Umbilical cord (tissue), 2 donors: ENCODE measurements around the gene CELA2B. TPM values are rescaled to one million over a fixed set of nuclear protein-coding genes. Genes with fewer than 3 reads are reported as not detected.
"Not testable (repeated sequence)": the region's sequence is repeated elsewhere in the genome, so short reads cannot be mapped to it uniquely, and the experiment has no call there.

Experiments
- DNase-seq: peaks from one replicate; pipeline ENCODE4 v3.0.0-alpha.2; 2015; ENCODE audit warnings: low spot score
- total RNA-seq: library from RNA; depleted of rRNA; stranded (reverse); fragments of >200 nt; gene quantifications from one replicate; pipeline ENCODE4 v1.2.3, GENCODE V29; 2014; ENCODE audit warnings: low replicate concordance; ENCODE audit not compliant: insufficient read depth

Gene CELA2B
- total RNA-seq = not detected

DNA sequence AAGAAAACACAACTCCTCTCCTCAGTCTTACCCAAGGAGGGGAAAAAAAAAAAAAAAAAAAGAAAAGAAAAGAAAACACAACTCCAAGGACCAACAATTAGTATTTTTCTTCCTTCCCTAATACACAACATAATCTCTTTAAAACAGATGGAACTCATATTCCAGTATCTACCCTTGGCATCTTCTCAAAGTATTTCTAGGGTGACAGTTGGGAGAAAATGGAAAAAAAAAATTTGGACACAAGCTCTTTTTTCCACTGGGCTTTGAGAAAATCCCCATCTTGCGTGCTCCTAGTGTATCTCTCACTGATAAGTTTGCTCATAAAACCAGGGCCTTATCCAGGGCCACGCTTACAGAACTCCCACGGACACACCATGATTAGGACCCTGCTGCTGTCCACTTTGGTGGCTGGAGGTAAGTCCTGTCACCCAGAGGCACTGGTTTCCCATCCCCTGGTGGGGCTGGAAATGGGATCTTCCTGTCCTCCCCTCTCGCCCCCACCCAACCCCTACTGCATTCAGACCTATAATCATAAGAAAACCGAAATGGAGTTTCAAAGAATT is at the start of gene CELA2B:
Gene CELA2B (plus strand): TSS at position 353 of the 563 bp plus-strand sequence. CDS start 22 bp downstream, at position 375.
- peak; percentile 82 for DNase-seq

DNA sequence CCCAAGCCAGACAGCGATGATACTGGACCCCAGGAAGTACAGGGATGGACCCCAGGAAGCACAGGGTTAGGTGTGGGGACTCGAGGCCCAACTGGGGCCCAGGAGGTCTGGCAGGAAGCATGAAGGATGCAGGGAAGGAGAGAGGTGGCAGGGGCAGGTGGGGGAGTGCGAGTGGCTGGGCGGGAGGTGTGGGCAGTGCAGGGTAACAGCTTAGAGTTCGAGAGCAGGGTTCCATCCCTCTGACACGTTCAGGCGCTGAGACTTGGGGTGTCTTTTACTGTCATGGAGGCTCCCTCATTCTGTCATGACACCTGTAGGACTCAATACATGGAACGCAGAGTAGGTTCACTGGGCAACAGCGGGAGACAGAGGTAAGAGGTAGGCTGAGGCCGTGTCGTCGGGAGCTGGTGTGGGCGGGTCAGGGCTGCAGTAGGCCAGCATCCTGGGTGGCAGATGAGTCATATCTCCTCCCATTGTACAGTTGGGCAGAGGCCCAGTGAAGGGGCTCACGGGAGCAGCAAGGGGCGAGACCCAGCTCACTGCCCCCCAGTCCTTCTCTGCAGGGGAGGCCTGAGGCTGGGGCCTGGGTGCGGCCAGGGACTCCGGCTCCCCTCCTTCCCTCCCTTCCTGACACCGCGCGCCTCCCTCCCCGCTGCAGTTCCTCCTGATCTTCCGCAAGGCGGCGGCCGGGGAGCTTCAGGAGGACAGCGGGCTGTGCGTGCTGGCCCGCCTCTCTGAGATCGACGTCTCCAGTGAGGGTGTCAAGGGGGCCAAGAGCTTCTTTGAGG is 49.2 kb upstream of the CELA2B start:
- DNase-seq = peak; percentile 78

DNA sequence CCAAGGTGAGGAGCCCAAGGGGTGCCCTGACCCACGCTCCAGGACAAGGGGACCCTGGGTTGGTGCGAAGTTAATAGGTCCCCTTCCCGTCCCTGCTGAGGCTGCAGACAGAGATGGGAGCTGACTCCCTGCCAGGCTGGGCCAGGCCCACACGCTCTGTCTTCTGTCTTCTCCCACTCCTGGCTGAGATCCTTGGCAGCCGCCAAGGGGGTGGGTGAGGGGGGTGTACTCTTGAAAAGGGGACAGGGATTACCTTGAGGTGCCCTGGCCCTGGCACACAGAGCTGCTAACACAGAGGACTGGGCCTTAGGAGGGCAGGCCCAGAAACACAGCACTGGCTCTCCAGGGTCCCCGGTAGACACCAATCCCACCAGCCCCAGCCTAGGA is 48.6 kb upstream of the CELA2B start:
- DNase-seq = peak; percentile 52

DNA sequence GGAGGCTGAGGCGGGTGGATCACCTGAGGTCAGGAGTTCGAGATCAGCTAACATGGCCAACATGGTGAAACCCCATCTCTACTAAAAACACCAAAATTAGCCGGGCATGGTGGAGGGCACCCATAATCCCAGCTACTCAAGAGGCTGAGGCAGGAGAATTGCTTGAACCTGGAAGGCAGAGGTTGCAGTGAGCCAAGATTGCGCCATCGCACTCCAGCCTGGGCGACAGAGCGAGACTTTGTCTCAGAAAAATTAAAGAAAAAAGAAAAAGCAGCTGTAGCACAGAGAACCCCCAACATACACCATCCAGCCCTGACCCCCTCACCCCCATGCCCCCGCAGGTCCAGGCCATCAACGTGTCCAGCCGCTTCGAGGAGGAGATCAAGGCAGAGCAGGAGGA is 47.7 kb upstream of the CELA2B start:
- DNase-seq = not testable (repeated sequence)

DNA sequence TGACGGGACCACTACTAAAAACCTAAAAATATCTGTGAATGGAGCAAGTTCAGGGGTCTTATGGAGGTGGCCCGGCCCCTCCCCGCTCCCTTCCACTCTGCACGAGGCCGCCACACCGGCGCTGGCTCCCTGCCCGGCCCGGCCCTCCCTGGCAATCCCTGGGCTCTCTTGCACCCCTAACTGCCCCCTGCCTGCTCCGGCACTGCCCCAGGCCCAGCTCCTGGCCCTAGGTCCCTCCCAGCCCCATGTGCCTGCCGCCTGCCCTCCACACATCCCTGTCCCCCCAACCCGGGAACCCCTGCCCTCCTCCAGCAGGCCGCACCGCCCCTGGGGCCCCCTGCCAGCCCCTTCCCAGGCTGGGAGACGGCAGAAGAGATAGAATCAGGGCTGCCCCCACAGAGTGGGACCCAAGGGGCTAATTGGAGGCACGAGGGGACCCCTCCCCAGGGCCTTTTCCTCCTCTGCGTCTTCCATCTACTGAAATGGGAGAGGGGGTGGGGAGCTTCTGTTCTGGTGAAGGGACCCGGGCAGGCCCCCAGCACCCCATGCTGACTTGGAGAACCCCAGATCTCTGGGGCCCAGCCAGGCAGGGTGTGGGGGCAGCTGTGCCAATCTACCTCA is 47.0 kb upstream of the CELA2B start:
- DNase-seq = no peak

DNA sequence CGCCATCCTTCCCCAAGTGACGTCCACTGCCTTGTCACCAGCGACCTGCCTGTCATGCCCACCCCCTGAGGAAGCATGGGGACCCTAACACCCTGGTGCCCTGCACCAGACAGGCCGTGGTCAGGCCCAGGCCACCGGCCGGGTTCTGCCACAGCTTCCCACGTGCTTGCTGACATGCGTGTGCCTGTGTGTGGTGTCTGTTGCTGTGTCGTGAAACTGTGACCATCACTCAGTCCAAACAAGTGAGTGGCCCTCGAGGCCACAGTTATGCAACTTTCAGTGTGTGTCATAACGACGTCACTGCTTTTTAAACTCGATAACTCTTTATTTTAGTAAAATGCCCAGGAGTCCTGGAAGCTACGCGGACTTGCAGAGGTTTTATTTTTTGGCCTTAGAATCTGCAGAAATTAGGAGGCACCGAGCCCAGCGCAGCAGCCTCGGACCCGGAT is 46.2 kb upstream of the CELA2B start:
- DNase-seq = no peak

DNA sequence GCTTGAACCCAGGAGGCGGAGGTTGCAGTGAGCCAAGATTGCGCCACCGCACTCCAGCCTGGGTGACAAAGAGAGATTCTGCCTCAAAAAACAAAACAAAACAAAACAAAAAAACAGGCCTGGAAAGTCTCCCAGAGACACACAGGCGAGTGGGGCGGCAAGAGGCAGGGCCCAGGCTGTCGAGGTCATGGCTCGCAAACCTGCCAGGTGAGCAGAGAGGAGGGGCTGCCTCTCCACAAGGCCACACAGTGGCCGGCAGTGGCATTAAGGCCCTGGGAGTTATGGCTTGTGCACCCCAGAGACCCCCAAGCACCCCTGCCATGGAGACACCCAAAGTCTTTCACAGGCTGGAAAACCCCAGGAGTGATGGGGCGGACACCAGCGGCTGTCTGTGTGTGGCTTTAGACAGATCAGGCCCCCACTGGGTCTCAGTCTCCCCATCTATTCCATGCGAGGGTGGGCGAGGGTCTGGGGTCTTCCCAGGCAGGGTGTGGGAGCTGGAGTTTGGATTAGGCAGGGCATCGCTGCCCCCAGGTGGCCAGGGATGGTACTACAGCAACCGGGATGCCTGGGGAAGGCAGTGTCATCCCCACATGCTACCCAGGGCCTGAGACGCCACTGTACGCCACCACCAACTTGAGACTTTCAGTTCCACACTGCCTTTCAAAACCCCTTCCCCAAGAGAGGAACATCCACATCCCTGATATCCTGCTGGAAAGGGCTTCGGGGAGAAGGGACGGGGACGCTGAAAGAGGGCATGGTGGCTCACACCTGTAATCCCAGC is 44.9 kb upstream of the CELA2B start:
- no peak for DNase-seq

DNA sequence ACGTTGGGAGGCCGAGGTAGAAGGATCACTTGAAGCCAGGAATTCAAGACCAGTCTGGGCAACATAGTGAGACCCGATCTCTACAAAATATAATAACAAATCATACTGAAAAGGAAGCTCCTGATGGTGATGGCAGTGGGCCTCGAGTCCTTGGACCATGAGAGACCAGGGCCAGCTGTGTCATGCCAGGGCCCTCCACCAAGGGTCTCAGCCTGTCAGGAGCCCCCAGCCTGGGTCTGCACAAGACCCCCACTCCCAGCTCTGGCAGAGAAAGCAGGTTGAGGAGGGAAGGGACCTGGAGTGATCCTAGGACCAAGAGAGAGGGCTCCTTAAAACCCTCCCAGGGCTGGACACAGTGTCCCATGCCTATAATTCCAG is 44.3 kb upstream of the CELA2B start:
- DNase-seq = no peak

DNA sequence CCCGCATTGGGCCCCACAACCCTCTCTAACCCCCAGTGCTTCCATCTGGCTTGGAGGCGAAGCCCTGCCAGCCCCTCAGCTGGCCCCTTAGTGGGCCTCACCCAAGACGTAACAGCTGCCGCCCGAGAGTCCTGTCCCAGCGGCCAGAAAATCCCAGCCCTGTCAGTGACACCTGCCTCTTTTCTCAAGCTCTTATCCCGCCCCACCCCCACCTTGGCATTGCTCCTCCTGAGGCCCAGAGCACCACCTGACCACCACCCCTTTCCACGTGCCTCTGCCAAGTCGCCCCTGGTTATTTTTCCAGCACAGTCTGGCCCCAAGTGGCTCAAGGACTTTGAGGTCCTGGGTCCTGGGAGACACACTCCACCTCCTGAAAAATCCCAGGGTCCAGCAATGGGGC is 43.6 kb upstream of the CELA2B start:
- no peak for DNase-seq

DNA sequence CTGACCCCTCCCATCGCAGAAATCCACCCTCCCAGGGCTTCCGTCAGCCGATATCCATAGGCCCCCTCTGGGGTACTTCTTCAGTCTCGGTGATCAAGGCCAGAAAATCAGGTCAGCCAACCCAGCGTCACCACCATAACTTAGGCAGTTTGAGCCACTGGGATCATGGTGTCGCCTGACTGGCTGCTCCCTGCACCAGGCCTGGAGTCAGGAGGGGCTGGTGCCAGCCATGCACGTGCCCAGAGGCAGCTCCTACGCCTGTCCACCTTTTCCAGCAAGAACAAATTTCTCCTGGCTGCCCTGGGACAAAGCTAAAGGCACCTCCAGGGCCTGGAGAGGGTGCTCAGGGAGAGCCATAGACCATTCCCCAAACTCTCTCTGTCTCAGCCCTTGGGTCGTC is 42.4 kb upstream of the CELA2B start:
- no peak for DNase-seq

DNA sequence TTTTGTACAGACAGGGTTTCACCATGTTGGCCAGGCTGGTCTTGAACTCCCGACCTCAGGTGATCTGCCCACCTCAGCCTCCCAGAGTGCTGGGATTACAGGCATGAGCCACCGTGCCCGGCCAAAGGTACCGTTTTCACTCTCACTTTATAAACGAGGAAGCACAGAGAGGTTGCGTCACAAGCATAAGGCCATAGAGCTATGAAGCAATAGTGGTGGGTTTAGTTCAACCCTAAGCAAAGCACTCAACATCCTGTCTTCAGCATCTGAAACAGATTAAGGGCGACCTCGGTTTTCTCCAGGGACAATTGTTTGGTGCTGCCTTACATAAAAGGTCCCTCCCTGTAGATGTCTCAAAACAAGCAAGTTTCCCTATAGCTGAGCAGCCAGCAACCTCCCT is 41.2 kb upstream of the CELA2B start:
- DNase-seq = not testable (repeated sequence)

DNA sequence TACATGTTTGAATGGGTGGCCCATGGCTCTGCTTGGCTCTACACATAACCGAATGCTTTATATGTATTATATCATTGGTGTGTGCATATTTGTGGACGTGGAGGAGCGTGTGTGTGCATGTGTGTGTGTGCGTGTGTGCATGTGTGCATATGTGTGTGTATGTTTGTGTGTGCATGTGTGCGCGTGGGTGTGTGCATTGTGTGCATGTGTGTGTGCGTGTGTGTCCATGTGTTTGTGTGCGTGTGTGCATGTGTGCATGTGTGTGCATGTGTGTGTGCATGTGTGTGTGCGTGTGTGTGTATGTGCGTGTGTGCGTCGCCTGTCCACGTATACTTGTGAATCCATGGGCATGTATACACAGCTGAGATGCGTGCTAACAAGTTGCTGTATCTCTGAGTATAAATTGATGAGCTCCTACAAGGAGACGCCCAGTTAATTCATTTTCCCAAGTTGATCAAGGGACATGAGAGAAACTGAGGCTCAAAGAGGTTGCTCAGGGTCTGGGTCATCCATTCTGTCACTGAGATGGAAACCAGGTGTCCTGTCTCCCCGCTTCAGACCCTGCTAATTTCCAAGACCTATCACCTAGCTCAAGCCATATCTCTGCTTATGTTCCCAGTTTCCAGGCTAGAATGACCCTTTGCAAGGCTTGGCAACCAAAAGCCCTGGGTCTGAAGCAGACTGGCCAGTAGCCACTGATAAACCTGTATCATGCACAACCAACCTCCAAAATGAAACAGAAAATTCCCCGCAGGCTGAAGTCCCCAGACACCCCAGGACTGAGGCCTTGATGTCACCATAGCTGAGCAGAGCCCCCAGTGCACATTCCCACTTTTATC is 40.4 kb upstream of the CELA2B start:
- no peak for DNase-seq

DNA sequence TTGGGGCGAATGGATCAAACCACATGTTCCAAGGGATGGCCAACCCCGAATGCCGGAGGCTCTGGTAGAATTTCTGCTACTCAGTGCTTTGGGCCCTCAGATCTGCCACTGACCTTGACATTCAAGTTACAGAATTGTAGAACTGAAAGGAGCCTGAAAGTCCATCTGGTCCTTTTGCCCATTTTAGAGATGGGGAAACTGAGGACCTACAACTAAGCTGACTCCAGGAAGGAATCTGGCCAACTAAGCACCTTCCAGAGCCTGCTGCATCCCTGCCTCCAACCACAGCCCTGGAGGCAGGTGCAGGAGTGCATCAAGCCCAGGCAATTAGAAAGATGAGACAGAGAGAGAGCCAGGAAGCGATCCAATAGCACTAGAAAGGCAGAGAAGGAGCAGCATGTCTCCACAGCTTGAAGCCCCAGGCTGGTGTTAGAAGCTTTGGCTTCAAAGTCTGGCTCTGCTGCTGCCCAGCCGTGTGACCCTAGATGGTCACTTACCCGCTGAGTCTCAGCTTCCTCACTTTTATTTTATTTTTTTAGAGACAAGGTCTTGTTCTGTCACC is 38.9 kb upstream of the CELA2B start:
- no peak for DNase-seq

DNA sequence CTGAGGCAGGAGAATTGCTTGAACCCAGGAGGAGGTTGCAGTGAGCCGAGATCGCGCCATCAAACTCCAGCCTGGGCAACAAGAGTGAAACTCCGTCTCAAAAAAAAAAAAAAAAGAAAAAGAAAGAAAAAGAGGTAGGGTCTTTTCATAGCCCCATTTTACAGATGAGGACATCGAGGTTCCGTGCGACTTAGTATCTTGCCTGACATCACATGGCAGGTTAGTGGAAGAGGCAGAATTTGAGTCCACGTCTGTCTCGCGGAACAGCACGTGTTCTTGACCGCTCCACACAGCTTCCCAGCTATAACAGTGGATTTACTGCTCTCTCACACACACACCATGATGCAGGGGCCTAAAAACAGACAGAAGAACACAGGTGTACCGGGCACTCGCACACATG is 36.6 kb upstream of the CELA2B start:
- DNase-seq = no peak

DNA sequence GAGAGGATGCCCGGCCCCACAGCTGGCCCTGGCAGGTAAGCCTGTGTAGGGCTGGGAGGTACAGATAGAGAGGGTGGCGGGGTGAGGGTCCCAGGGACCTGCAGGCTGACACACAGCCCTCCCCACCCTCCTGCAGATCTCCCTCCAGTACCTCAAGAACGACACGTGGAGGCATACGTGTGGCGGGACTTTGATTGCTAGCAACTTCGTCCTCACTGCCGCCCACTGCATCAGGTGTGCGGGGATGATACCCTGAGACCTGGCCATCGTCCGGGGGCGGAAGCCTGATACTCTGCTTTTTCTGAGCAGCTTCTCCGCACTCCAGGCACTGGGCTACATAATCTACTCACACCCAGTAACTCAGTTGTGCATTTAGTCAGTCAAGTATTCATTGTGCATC is 35.5 kb upstream of the CELA2B start:
- no peak for DNase-seq

DNA sequence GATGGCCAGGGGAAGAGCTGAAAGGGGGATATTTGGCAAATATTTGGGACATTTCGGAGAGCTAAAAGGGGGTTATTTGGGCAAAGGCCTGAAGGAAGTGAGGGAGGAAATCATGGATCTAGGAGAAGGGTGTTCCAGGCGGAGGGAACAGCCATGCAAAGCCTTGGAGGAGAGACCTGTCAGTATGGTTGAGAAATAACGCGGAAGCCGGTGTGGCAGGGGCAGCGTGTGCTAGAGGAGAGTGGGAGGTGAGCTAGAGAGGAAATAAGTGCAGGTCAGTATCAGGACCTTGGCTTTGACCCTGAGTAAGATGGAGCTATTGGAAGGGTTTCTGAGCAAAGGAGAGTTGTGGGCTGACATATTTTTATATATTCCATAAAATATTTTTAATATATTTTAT is 34.7 kb upstream of the CELA2B start:
- DNase-seq = no peak

DNA sequence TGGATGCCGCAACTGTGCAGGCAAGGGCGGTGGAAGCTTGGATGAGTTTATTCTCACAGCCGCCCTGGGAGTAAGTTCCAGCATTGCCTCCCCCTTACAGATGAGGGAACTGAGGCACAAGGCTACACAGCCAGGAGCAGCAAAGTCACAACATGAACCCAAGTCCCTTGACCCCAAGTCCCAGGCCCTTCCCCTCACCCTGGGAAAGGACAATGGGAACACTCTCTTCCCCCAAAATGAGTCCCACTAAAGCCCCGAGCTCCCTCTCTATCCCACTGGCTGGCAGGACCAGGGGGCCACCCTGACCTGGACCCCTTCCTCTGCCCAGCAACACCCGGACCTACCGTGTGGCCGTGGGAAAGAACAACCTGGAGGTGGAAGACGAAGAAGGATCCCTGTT is 33.8 kb upstream of the CELA2B start:
- no peak for DNase-seq

DNA sequence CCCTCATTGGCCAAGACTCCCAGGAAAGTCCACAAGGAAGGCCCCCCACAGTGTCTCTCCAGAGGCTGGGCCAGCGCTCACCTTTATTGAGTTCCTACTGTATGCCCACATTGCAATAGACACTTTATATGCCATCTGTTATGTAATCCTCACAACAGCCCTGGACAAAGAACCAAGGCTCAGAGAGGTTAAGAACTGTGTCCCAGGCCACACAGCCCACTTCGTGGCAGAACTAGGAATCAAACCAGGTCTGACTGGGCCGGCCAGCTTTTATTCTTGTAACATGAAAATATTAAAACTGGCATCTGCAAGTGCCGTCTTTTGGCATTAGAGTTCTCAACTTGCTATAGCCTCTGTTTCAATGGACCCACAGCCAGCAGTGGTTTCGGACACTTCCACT is 33.1 kb upstream of the CELA2B start:
- DNase-seq = no peak

DNA sequence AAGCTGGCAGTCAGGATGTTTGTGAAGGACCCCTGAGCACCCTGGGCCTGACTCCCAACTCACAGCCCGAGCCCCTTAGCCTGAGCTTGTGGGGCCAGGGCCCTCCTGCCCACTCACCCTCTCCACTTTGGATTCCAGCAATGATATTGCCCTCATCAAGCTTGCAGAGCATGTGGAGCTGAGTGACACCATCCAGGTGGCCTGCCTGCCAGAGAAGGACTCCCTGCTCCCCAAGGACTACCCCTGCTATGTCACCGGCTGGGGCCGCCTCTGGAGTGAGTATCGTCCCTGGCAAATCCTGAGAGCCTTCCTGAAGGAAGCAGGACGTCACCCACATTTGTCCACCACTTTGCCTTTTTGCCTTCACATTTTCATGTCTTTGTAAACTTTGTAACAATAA is 32.6 kb upstream of the CELA2B start:
- no peak for DNase-seq

DNA sequence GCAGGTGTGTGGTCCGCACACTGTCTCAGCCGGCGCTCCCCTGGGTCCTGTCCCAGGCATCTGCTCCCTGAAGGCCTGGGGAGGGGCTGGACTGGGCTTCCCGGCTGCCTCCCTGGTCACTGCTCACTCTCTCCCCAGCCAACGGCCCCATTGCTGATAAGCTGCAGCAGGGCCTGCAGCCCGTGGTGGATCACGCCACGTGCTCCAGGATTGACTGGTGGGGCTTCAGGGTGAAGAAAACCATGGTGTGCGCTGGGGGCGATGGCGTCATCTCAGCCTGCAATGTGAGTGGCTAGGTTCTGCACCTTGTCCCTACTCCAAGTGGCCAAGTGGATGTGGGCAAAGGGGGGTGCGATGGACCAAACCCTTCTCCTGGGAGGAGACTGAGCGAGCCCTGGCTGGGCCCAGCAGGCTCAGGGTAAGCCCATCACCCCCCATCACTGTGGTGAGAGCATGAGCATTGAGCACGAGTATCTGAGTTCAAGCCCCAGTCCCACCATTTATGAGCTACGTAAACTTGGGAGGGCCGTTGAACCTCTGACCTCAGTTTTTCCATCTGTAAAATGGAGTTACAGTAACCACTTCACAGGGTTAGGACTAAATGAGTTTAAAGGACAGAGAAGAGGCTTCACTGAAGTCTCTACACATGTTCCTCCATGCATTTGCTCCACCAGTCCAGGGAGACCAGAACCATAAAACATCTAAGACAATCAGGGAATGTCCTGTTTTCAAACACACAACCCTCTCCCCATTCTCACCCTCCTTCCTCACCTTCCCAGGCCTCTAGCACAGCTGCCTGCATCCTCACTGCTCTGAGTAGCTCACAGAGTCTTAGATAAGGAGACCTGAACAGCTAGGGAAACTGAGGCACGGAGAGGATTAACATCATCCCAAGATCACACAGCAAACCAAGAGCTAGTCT is 31.2 kb upstream of the CELA2B start:
- DNase-seq = peak; percentile 69
